HS-27A (cell line): Measurements from ENCODE around the gene GPR137.

Source experiments
- DNase-seq: peaks from one replicate; pipeline ENCODE4 v3.0.0-alpha.2; 2012; ENCODE audit warnings: low read depth, missing footprints

The GPR137 gene

DNA sequence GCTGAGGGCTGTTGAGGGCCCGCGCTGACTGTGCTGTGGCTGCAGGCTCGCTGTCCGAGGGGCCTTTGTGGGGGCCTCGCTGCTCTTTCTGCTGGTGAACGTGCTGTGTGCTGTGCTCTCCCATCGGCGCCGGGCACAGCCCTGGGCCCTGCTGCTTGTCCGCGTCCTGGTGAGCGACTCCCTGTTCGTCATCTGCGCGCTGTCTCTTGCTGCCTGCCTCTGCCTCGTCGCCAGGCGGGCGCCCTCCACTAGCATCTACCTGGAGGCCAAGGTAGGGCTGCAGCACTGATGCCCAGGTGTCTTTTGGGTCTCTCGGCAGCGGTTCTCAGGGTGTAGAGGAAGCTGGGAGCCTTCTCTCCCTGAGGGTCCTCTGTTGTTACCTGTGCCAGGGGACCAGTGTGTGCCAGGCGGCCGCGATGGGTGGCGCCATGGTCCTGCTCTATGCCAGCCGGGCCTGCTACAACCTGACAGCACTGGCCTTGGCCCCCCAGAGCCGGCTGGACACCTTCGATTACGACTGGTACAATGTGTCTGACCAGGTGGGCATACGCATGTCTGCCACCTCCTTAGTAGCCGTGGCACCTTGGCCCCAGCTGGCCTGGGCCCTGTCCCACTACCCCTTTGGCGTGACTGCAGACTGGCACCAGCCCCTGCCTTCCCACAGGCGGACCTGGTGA is 2.2 kb downstream of the GPR137 start:
- DNase-seq: no peak

DNA sequence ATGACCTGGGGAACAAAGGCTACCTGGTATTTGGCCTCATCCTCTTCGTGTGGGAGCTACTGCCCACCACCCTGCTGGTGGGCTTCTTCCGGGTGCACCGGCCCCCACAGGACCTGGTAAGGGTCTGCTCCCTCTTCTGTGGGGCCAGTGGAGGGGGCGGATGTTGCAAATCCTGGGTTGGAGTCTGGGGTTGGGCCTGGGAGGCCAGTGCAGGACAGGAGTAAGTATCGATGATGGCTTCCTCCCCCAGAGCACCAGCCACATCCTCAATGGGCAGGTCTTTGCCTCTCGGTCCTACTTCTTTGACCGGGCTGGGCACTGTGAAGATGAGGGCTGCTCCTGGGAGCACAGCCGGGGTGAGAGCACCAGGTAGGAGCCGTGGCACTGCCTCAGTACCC is 2.7 kb downstream of the GPR137 start:
- DNase-seq: no peak

DNA sequence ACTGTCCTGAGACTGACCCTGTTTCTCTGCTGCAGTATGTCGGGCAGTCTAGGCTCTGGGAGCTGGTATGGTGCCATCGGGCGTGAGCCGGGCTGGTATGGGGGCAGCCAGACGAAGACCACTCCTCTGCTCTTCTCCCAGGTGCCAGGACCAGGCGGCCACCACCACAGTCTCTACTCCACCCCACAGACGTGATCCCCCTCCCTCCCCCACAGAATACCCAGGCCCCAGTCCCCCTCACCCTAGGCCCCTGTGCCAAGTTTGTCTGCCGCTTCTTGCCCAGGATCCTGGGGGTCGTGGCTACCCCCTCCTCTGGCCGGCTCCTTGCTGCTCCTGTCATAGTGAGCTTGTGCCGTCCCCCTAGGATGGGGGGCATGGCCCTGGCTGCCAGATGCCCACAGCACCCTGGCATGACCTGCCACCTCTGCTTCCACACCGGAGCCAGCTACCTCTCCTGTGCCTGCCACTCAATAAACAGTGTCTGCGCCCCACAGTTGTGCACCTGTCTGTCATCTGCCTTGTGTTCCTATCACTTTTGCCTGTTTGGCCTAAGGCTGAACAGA is 3.4 kb downstream of the GPR137 start:
- DNase-seq: no peak

GRCh38 chr11:64290352-64291261 is 5.0 kb downstream of the GPR137 start:
- DNase-seq: no peak

DNA sequence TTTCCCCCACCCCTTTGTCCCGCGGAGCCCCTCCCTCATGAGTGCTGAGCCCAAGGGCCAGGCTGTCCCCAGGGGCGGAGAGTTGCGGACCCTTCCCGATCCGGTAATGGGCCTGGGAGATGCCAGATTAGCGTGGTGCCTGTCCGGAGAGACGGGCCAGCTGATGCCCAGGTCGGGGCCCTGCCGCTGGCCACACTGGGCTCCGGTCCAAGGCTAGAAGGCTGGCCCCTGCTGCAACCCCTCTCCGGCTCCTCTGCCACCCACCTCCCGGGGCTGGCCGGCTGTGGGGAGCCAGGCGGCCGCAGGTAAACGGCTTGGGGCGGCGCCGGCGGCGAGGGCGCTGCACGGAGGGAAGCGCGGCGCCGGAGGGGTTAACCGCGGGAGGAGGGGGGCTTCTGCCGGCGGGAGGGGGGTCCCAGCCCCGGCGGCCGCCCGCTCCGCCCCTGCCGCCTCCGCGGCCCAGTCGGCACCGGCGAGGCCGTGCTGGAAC is 5.7 kb downstream of the GPR137 start, which contains the start of gene KCNK4:
TSS of gene KCNK4 (plus strand) at position 41 of the 490 bp plus-strand sequence. CDS start 1,717 bp downstream, outside the sequence.
- no peak for DNase-seq

GRCh38 chr11:64291752-64292459 is 6.3 kb downstream of the GPR137 start:
- no peak for DNase-seq

DNA sequence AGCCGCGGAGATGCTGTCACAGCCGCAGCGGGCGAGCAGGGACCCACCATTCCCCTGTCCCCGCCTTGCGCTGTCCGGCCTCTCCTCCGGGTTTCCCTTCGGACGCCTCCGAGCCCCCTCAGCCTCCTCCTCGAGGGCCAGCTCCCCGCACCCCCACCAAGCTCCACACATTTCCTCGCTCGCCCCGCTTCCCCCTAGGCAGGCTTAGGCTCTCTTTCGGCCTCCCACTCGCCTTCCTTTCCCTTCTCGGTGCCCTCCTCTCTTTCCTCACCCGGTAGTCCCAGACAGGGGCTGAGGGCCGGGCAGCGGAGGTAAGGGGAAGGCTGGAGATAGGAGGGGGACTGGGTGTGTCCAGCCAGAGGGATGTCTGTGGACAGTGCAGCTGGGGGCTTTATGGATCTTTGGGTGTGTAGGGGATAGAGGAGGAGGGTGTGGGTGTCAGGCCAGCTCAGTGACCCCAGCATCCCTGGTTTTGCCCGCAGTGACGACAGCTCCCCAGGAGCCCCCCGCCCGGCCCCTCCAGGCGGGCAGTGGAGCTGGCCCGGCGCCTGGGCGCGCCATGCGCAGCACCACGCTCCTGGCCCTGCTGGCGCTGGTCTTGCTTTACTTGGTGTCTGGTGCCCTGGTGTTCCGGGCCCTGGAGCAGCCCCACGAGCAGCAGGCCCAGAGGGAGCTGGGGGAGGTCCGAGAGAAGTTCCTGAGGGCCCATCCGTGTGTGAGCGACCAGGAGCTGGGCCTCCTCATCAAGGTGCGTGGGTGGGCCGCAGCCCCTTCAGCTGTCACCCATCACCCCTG is 7.0 kb downstream of the GPR137 start:
- DNase-seq: no peak

- no peak for DNase-seq
These were observed 9.1 kb downstream of the GPR137 start for GRCh38 chr11:64294774-64295173.

DNA sequence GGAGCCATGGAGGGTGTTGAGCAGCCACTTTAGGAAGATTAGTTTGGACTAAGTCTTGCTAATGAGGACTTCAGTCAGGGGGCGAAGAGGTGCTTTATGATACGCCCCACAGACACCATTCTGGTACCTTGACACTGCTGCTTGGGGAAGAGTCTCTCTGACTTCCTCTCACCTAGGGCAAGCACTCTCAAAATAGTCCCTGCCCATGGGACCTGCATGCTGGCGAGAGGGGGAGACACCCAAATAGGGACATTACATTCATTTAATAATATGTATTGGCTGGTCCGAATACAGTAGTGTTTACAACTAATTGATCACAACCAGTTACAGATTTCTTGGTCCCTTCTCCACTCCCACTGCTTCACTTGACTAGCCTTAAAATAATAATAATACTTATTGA is 10.1 kb downstream of the GPR137 start:
- DNase-seq: no peak

GRCh38 chr11:64296236-64296635 is 10.6 kb downstream of the GPR137 start:
- DNase-seq: no peak

DNA sequence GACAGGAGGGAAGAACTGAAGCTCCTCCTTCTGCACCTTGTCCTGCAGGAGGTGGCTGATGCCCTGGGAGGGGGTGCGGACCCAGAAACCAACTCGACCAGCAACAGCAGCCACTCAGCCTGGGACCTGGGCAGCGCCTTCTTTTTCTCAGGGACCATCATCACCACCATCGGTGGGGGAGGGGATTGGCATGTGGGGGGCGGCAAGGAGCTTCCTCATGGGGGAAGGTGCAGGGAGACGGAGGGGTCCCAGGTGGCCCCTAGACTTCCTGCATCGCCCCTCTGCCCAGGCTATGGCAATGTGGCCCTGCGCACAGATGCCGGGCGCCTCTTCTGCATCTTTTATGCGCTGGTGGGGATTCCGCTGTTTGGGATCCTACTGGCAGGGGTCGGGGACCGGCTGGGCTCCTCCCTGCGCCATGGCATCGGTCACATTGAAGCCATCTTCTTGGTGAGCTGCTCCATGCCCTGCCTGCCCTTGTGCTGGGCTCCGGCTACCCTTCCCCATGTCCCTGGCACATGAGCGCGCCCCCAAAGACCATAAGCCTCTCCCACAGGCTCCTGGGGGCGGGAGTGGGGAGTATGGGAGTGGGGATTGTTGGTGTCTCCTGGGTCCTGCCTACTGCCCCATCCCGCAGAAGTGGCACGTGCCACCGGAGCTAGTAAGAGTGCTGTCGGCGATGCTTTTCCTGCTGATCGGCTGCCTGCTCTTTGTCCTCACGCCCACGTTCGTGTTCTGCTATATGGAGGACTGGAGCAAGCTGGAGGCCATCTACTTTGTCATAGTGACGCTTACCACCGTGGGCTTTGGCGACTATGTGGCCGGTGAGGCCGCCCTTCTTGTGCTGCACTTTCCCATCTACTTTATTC is 11.4 kb downstream of the GPR137 start:
- DNase-seq: no peak

GRCh38 chr11:64297699-64298358 is 12.2 kb downstream of the GPR137 start:
- no peak for DNase-seq

DNA sequence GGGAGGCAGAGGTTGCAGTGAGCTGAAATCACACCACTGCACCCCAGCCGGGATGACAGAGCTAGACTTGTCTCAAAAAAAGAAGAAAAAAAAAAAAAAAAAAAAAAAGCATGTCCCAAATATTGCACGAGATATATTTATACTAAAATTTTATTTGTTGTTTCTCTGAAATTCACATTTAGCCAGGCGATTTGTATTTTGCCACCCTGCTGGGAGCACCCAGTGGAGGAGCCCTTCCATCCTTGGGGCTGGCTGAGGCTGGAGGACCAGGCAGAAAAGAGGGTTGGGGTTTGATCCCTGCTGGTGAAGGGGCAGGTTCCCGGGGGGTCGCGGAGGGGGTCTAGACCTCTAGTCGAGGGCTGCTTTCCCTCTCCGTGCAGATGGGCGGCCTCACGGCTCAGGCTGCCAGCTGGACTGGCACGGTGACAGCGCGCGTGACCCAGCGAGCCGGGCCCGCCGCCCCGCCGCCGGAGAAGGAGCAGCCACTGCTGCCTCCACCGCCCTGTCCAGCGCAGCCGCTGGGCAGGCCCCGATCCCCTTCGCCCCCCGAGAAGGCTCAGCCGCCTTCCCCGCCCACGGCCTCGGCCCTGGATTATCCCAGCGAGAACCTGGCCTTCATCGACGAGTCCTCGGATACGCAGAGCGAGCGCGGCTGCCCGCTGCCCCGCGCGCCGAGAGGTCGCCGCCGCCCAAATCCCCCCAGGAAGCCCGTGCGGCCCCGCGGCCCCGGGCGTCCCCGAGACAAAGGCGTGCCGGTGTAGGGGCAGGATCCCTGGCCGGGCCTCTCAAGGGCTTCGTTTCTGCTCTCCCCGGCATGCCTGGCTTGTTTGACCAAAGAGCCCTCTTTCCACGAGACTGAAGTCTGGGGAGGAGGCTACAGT is 13.6 kb downstream of the GPR137 start:
- DNase-seq: no peak

DNA sequence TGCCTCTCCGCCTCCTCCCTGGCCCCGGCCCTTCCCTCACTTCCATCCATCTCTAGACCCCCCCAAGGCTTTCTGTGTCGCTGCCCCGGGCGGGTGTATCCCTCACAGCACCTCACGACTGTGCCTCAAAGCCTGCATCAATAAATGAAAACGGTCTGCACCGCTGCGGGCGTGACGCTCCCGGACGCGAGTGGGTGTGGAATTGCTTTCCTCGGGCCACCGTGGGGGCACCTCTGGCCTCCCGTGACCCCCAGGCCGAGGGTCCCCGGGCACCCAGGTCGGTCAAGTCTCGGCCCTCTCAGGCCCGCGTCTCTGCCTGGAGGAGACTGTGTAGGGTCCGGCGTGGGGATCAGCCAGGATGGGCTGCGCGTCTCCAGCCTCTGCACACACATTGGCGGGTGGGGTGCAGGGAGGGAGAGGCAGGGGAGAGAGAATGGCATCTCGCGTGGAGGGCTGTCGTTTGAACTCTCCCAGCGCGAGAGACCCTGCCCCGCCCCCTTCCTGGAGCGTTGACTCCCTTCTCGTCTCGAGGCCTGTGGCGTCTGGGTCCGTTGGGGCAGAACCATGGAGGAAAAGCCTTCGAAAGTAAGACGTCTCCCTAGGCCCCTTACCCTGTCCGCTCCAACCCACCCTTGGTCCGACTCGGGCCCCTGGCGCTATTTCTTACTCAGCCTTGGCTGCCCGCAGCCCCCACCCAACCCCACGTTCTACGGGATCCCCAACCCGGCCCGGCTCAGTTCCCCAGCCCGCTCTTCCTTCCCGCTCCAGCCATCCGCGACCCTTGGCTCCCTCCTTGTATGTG is 14.4 kb downstream of the GPR137 start, which contains the start of gene CATSPERZ:
TSS of gene CATSPERZ (plus strand) at position 512 of the 802 bp plus-strand sequence. CDS start at position 565, 53 bp downstream.
- no peak for DNase-seq

DNA sequence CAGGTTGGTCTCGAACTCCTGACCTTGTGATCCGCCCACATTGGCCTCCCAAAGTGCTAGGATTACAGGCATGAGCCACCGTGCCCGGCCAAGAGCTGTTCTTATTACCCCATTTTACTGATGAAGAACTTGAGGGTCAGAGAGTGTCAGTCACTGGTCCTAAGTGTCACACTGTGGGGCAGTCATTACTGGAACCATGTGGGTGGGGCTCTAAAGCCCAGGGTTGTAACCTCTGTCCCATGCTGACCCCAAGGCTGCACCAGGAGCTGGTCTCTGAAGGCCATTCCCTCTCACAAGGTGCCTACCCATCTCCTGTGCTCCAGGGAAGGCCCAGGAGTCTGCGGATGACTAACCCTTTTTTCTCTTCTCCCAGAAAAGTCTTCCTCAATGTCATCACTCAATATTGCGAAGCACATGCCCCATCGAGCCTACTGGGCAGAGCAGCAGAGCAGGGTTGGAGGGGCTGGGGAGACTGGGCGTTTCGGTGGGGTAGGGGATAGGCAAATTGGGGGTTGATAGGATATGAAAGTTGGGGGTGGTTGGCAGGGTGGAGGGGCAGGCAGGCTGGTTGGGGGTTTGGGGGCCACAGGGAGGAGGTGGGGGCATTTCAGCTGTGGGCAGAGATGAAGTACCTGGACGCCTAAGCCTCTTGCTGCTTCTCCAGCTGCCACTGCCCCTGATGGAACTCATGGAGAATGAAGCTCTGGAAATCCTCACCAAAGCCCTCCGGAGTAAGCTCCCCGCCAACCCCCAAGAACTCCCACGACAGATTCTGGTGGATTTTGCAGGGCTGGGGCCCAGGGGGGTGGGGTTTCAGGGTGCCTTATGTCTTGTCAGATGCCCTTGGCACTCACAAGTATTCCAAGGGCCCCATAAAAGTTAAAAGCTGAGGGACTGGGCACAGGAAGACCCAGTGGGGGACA is 17.7 kb downstream of the GPR137 start:
- DNase-seq: no peak

DNA sequence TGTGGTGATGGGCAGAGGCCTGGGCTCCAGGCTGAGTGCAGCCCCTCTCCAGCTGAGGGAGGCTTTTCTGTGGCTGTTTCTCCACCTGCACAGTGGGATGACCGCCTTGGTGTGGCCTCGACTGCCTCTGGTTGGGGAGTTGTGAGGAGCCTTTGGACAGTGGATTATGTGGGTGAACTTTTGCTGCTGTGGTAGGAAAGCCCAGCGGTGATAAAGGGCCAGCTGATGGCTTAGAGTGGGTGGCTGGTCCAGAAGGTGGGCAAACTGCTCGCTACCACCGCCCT is 18.3 kb downstream of the GPR137 start:
- DNase-seq: no peak
